GM18508 (cell line): ENCODE data around the gene TMEM9.
A peak's percentile ranks its signal among the peaks of the same experiment; 100 is the strongest.

ENCODE experiments used
- ATAC-seq: cut with Tn5 transposase; IDR thresholded peaks from one replicate; pipeline ENCODE4 v1.9.1; 2021; ENCODE audit warnings: moderate number of reproducible peaks; ENCODE audit not compliant: insufficient read depth, unreplicated experiment

TMEM9 gene

GRCh38 chr1:201131398-201131797 lies 22.9 kb downstream of the TMEM9 start:
- ATAC-seq, result no peak

GRCh38 chr1:201128962-201129361 lies 25.3 kb downstream of the TMEM9 start:
- no peak for ATAC-seq

DNA sequence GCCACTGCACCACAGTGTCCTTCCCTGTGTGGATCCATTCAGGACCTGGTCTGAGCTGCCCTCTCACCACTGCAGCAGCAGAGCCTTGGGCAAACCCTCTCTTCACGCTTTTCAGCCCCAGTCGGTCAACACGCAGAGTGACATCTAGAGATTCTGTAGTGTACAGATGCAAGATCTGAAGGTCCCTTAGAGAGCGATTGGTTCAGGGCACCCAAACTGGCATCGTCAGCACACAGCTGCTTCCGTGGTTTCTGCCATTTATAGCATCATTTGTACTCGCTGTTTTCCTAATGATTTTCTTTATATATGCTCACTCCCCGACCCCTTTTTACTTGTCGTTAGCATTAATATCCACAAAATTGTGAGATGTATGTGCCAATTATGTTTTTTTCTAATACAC lies 25.8 kb downstream of the TMEM9 start:
- ATAC-seq, result no peak

DNA sequence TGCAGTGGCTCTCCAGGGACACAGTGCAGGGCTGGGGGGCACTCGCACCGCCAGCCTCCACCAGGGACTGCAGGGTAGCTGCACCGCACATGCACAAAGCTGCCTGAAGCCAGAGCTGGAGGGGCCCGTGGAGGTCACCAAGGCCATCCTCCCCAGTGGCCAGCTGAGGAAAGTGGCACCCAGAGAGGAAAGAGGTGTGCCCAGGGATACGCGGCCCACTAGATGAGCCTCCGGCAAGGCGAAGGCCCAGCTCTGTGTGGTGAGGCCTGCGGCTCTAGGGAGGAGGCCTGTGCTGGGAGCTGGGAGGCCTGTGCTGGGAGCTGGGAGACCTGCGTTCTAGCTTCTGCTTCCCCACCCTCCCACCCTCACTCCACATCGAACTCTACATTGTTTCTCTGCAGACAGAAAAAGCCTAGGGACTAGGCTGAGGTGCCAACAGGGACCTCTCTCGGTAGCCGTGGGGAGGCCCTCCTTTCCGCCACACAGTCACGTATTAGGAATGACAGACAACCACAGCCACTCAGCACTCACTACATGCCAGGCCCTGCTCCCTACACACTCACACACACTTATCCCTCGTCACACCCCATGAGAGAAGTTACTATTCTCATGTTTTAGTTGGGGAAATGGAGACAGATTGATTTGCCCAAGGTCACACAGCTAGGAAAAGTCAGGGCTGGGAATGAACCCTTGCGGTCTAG lies 26.4 kb downstream of the TMEM9 start:
- ATAC-seq, result no peak

GRCh38 chr1:201126832-201127754 lies 27.2 kb downstream of the TMEM9 start, which contains the start of gene ASCL5:
Gene ASCL5 (minus strand): TSS chr1:201127184. CDS start chr1:201115372, 11,812 bp downstream.
- ATAC-seq, result no peak

GRCh38 chr1:201126463-201126831 lies 27.8 kb downstream of the TMEM9 start:
- no peak for ATAC-seq

DNA sequence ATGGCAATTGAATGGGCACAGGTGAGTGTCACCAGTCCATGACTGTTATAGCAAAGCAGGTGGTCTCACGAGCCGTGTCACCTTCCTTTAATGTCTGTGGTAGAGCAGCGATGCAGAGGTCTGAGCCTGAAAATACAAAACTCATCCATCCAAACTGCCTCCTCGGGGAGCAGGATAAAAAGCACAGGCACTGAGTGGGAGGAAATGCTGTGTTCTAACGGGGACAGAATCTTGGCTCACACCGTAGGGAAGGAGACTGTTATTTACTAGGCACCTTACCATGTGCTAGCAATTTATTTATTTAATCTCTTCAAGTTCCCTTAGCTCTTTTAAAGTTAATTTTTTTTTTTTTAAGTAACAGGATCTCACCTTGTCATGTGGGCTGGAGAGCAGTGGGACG lies 28.5 kb downstream of the TMEM9 start:
- ATAC-seq, result no peak

GRCh38 chr1:201125019-201125418 lies 29.3 kb downstream of the TMEM9 start:
- no peak for ATAC-seq

GRCh38 chr1:201123866-201124265 lies 30.4 kb downstream of the TMEM9 start:
- ATAC-seq, result no peak

- ATAC-seq, result no peak
These were observed 31.8 kb downstream of the TMEM9 start for GRCh38 chr1:201122321-201122957.

DNA sequence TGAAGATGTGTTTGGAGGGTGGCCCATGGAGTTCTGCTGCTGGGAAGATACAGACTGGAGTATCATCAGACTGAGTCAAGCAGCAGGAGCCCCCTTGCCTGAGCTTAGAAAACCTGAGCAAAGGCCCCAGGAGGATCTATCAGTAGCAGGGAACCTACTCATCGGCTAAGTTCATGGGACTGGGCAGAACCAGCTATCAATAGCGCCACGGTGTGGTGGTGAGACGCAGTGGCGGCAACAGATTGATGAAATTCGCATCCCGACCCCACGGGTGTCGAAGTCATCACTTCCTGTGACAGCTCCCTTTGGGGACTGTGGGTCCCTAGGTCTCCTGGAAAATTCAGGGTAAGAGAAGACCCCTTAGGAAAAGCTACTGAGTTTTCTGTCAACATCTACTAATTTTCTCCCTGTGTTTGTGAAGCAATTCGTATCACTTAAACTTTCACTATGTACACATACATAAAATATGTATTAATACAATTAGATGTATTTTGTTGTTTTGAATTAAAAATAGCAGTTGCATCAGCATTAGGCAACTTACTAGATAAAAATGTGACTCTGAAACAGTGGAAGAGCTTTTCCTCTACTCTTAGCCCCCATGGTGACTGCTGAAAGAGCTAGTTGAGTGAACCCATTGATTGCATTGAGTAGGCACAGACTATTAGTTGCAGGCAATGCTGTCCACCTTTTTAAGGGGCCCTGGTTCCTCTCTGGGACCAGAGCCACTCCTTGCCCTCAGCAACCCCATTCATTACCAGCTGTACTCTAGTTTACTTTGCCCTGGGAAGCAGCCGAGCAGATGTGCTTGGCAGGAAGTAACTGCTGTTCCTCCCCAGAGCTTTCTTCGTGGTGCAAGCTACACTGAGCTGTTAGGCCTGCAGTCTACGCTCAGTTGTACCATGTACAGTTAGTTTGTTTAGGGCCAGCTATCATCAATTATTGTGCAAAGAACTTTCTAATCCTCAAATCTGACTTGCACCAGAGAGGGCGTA lies 34.8 kb downstream of the TMEM9 start:
- no peak for ATAC-seq

GRCh38 chr1:201116091-201116490 lies 38.2 kb downstream of the TMEM9 start:
- ATAC-seq, result no peak

DNA sequence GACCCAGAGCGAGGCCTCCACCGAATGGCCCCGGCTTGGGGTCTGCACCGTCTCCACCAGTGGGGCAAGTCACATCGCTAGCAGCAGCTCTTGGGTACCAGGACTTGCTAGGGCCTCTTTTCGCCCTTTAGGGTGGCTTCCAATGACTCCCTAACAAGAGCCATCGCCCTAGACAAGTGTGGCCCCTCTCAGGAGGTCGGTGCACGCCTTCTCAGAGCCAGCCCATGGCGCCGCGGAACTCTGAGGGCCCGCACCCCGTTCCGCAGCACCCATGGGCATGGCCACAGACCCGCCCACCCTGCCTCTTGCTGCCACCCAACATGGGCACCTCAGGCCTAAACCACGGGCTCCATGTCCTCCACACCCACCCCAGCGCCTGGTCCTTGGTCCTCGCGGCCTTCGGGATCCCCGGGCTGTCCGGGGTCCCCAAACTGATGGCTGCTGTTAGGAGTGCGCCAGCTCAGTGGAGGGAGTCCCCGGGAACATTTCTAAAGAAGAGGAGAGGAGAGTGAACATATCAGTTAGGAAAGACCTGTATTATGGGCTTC lies 38.8 kb downstream of the TMEM9 start:
- no peak for ATAC-seq

- peak; percentile 53 for ATAC-seq
These were observed 39.8 kb downstream of the TMEM9 start for GRCh38 chr1:201114245-201115131.

DNA sequence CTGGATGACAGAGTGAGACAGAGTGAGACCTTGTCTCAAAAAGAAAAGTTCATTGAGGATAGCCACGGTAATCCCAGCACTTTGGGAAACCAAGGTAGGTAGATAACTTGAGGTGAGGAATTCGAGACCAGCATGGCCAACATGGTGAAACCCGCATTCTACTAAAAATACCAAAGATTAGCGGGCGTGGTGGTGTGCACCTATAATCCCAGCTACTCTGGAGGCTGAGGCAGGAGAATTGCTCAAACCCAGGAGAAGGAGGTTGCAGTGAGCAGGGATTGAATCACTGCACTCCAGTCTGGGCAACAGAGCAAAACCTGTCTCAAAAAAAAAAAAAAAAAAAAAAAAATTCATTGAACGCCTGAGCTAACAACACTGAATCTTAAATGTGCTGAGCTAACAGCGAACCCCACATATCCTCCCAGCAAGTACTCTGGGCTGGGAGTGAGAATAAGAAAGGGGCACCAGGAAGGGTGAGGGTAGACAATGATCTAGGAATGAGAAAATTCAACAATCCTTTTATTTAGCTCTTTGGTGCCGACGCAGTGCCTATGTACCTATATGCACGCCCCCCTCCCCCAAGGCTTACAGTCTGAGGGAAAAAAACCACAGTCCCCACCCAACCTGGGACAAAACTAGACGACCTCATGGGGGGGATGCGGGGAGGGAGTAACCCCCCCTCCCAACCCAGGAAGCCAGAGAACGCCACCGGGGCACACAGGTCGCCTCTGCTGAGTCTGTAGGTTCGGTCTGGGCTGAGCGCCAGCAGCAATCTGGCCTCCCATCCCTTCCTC lies 40.6 kb downstream of the TMEM9 start:
- ATAC-seq, result no peak

DNA sequence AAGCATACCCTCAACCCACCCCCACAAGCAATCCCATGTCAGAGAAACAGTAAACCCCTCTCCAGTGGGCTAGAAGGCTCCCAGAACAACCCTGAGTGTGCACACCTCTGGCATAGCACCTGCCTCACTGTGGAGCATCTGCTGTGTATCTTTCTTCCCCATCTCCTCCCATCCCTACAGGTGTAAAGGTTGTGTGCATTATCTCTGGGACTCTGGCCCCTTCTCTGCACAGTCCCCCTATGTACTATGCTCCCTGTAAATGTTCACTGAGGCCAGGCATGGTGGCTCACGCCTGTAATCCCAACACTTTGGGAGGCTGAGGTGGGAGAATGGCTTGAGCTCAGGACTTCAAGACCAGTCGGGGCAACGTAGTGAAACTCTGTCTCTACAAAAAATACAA lies 41.3 kb downstream of the TMEM9 start:
- ATAC-seq, result no peak

DNA sequence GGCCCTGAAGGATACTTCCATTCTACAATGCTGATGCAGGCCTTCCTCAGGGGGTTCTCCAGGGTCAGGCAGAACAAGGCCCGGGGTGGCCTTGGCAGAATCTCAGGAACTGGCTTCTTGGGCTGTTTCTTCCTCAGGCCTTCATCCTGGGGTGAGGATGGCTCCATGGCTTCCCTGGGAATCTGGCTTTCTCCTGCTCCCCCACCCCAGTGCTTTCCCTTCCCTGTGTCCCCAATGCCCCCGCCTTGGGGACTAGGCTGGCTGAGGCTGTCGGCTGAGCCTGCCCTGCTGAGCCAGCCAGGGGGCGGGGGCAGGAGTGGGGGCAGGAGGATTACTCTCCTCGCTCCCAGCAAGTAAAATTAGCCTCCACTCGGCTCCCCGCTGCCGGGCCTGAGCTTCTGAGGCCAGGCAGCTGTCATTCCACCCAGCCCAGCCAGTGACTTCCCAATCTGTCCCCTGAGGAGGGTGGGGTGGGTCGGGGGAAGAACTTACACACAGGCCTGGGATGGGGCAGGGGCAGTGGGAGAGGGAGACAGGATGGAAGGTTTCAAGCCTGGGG lies 42.0 kb downstream of the TMEM9 start, which contains the start of gene CACNA1S:
Gene CACNA1S (minus strand): TSS at position 254 of the 559 bp plus-strand sequence. CDS start 87 bp downstream, at position 167.
- no peak for ATAC-seq
